Raji (cell line): ENCODE data around the gene HCK.

ENCODE experiments used
- POLR2A ChIP-seq: IDR thresholded peaks from 2 replicates; pipeline ENCODE4 v1.6.1; 2011; ENCODE audit warnings: low read depth, low read length, control low read depth; ENCODE audit not compliant: insufficient read depth

The HCK gene

DNA sequence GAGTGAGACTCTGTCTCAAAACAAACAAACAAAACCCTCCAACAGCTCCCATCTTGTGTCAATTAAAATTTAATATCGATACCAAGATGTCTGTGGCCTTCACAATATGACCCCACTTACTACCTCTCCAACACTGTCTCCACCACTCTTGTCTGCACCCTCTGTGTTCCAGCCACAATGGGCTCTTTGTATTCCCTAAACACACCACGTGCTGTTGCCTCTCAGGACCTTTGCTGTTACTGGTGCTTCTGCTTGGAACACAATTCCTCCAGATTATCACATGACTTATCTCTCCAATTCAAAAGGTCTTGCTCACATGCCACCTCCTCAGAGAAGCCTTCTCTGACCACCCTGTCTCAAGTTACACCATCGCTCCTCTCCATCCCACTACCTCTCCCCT lies 6.0 kb upstream of the HCK start:
- no peak for TF ChIP-seq POLR2A

DNA sequence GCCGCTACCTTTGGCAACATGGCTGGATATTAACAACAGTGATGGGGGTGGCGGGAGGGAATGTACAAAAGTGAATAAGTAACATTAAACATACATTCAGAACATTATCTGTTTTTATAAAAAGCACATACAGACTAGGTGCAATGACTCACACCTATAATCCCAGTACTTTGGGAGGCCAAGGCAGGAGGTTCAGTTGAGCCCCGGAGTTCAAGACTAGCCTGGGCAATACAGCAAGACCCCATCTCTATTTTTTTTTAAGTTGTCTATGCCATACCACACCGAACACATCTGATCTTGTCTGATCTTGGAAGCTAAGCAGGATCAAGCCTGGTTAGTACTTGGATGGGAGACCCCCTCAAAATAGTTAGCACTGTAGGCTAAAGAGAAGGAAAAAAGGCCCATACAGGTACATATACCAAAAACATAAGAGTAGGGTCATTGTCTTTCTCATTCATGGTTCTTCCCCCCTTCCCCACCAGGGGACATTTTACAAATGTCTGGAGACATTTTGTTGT lies 1.7 kb upstream of the HCK start:
- no peak for TF ChIP-seq POLR2A

DNA sequence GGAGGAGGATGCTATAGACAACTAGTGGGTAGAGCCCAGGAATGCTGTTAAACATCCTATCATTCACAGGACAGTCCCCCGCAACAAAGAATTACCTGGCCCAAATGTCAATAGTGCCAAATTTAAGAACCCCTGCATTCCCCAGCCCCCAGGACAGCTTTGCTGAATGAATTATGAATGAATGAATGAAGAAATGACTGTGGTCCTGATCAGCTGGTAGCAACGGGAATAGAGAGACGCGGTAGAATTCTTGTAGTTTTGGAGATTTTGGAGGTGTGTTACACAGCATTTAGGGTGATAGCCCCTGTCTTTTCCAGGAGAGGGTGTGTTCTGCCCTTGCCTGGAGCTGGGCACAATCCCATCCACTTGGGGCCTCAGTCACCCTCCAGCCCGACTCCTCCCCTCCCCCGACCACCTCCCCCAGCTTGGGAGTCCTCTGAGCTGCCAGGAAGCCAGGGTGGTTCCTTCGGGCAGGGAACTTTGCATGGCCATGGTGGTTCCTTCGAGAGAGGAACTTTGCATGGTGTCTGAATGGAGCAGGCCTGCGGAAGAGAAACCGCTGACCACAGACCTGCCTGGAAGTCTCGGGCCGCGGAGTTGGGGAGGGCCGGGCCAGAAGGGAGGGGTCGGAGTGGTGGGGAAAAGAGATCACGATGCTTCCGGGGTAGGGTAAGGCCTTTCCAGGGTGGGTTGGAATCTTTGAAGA lies 1.0 kb upstream of the HCK start:
- TF ChIP-seq POLR2A, result no peak

DNA sequence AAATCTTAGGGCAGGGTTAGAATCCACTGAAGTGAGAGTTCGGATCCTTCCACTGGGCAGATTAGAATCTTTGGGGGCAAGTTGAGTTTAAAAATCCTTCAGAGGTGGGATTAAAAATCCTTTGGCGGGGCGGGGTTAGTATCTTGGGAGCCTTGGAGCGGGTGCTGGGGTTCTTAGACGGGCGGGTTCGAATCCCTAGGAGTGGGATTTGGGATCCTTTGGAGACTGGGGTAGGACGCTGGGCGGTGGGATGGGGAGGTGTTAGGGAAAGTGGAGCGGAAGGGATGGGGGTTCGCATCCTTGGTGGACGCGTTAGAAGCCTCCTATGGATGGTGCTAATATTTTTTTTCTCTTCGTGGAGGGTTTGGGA lies 337 bp upstream of the HCK start:
- no peak for TF ChIP-seq POLR2A

DNA sequence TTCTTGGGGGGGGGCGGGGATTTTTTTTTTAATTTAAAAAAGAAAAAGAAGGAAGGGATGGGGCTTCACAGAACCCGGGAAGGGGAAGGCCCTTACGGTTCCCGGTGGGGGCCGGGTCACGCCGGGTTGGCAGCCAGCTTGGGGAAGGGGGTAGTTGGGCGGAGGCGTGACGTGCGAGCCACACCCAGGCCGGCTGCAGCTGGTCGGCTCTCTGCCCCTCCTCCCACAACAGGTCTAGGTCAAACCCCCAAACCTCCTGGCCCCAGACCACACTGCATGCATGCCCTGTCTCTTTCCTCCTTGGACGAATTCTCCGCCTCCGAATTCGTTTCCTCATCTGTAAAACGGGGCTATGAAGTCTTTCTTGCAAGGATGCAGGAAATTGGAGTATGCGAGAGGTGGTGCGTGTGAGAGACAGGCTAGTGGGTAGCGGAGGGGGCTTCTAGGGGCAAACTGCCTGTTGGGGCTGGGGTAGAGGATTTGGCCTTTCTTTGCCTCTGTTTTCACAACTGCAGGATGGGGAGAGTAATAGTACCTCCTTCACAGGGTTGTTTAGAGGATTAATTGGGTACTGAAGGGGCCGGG lies 828 bp downstream of the HCK start:
- TF ChIP-seq POLR2A, result no peak

DNA sequence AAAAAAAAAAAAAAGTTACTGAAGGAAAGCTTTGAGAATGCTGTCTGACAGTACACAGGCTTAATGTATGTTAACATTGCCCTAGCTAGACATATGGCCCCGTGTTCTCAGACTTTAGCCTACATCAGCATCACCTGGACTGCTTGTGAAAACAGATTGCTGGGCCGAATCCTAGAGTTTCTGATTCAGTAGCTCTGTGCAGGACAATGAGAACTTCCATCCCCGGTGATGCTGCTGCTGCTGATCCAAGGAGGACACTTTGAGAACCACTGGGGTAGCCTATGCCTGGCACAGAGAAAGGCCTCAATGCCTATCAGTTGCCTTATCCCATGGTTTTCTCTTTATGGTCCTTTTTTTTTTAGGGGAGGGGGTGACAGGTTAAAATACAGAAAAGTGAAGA lies 1.6 kb downstream of the HCK start:
- no peak for TF ChIP-seq POLR2A

DNA sequence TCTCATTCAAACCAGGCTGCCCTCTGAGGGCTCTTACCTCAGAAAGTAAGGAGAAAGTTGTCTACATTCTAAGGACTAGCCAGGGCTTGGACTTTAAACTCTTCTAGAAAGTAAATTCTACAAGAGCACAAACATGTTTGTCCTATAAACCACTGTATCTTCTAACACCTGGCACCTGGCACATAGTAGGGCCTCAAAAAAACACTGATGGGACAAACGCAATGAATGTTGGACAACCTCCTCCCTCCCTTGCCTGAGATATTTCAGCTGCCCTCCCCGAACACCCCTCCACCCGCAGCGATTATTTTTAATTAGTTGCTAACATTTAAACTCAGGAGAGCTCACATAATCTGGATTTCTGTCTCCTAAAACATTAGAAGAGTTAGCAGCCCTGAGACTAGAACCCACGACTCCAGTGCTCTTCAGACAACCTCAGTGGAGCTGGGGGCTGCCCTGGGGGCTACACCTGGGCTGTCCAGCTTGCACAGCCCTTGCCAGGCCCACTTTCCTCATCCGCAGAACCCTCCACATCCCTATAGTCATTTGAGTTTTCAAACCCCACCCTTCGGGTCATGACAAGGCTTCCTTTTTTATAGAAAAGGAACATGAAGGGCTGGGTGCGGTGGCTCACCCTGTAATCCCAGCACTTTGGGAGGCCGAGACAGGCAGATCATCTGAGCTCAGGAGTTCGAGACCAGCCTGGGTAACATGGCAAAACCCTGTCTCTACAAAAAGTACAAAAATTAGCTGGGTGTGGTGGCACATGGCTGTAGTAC lies 4.9 kb downstream of the HCK start:
- no peak for TF ChIP-seq POLR2A

DNA sequence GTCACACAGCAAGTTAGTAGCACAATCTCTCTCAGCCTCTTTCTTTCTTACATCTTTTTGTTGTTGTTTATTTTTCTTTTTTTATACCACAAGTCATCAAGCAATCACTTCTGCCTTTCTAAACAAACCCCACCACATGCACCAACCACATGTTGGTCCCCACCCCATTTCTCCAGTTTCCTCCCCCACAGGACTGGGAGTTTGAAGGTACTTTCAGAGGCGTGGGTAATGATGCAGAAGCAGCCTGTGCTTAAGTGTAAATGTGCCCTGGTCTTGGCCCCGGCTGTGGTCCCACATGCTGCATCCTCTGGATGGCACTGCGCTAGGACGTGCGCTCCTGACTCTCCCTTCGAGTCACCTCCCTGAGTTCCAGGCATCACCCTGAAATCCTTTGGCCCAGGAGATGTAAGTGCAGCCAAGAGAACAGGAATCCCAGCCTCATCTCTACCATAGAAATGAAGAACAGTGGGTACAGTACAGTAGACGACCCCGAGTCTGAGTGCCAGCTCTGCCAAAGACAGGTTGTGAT lies 5.7 kb downstream of the HCK start:
- TF ChIP-seq POLR2A, result no peak

DNA sequence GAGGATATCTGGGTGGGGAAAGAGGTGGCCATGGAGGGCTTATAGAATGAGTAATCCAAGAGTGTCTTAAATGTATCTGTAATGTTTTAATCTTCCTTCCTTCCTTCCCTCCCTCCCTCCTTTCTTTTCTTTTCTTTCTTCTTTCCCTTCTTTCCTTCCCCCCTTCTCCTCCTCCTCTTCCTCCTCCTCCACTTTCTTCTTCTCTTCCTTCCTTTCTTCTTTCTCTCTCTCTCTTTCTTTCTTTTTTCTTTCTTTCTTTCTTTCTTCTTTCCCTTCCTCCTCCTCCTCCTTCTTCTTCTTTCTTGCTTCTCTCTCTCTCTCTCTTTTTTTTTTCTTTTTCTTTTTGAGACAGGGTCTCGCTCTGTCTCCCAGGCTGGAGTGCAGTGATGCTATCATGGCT lies 7.1 kb downstream of the HCK start:
- no peak for TF ChIP-seq POLR2A

DNA sequence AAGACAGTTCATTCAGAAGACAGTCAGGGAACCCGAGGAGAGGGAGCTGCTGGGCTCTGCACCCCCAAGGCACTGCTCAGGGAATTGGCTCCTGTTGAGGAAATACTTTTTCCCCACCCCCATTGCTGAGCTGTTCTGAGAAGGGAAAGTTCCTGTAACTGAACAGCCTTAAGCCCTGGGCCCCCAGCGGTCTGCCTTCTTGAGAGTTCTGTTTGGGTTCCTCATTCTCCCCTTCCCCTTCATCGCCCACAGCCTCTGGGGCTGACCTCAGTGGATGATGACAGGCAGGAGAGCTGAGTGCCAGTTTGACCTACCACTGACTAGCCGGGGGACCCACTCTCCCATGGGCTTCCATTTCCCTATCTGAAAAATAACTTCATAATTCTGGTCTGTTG lies 10.7 kb downstream of the HCK start:
- no peak for TF ChIP-seq POLR2A

DNA sequence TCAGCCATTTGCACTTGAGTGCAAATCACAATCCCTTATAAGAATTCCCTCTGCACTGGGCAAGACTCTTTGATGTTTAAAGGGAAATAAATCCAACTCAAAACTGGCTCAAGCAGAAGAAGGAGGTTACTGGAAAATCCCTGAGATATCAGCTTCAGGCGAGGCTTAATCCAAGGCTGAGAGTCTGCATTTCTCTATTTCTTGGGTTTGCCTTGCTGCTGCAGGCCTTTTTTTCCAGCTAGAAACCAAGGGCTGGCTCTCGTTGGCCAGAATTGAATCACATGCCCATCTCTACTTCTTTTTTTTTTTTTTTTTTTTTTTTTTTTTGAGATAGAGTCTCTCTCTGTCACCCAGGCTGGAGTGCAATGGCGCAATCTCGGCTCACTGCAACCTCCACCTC lies 11.7 kb downstream of the HCK start:
- TF ChIP-seq POLR2A, result no peak

DNA sequence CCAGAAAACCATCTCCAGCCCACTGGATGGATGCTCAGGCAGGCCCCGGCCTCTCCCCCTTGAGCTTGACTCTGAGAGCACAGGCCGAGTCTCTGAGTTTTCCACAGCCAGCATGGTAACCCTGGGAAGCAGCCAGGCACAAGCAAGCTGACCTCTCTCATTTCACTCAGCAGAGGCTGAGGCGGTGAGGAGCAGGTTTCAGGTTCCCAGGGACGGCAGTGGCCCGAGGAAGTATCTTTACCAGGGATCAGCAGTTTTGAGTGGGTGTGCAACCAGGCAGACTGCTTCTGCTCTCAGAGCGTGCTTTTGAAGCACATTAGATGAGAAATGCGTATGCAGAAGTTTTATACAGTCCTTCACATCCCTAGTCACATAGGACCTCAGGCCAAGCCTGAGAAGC lies 12.6 kb downstream of the HCK start:
- no peak for TF ChIP-seq POLR2A

DNA sequence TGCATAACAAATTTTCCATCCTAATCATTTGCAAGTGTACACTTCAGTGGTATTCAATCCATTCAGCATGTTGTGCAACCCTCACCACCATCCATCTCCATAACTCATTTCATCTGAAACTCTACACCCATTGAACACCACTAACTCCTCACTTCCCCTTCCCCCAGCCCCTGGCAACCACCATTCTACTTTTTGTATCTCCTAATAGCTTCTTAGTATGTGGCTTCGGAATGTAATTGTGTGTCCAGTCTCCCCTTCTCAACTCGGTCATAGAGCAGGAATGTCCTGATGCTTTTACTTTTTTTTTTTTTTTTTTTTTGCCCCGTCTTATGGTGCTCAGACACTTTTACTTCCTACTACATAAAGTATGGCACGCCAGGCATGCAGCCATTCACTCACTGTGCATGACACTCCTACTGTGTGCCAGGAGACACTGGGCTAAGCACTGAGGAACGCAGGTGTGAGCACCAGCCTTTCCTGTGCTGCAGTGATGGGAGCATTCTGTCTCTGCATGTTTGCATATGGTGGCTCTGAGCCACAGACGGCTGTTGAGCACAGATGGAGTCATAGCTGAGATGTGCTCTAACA lies 15.3 kb downstream of the HCK start:
- 0 out of 2 replicates have a peak, but pooled peaks have one; percentile 28 for TF ChIP-seq POLR2A

DNA sequence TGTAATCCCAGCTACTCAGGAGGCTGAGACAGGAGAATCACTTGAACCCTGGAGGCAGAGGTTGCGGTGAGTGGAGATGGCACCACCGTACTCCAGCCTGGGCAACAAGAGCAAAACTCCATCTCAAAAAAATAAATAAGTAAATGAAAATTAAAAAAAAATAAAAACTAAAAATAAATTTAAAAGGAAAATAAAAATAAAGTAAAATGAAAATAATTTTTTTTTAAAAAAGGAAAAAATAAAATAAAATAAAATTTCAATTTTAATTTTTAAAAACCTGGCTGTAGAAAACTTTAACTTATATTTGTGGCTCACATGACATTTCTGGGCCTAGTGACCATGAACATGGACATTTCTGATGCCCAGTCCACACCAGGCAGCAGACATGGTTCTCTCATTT lies 16.1 kb downstream of the HCK start:
- no peak for TF ChIP-seq POLR2A

DNA sequence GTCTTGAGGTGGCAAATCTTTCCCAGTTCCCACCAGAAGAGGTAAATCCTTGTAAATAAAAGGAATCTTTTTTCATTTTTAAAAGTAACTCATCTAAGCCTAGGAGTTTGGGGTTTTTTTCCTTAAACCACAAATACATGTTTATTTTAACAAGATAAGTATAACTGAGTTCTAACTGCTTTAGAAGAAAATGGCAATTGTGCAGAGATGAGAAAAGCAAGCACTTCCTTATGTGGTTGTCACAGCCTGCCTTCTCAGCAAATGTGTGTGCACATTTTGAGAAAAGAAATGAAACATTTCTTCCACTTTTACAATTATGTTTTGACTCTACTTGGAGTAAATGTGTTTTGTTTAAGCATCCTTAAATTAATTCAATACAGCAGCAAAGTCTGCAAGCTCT lies 17.7 kb downstream of the HCK start:
- TF ChIP-seq POLR2A, result no peak
